OCI-M2 (cell line): Measurements from ENCODE around the gene CNRIP1.
"Not testable (repeated sequence)": the region's sequence is repeated elsewhere in the genome, so short reads cannot be mapped to it uniquely, and the experiment has no call there.

Source experiments
- DNase-seq: peaks from one replicate; lab custom pipeline; 2025; ENCODE audit not compliant: unreplicated experiment; lab: John Stamatoyannopoulos, UW

Gene CNRIP1

DNA sequence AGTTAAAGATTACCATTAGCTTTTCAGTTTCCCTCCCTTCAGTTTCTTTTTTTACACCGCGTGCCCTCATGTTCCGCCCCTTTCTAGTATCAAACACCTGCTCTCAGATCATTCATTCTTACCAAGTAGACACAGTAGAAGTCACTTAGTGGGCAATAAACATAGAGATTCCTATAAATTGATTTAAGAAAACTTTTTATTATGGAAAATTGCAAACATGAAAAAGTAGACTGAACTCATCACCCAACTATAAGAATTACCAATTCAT lies 21.2 kb upstream of the CNRIP1 start:
- DNase-seq = no peak

DNA sequence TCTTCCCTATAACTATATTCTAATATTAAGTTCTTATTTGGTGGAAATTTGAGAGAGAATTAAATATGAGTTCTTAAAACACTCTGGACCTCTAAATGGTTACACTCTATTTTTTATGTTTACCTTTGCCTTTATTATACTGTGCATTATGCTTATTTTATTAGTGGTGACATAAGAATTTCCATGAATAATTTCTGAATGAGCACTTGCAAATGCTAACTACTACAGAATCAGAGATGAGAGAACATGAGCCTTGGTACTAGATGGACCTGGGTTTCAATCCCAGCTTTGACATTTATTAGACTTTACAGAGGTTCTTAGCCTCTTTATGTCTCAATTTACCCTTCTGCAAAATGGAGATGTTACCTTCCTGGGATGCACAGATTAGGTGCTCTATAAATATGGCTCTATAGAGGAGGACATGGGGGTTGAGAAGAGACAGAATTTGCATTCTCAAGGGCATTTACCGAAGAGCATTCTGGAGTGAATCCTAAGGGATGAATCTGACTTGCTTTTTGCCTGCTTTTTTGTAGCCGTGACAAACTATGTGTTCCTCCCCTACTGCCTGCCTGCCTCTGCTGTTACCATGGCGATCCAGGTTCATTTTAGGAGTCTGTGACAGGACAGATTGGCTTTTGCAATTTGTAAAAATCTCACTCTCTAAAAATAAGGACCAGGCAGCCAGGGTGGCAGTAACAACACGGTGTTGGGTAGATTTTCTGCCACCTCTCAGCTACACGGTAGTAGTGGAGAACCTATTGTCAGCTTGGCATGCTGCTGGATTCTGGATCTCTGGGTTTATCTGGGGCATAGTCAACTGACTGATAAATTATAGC lies 20.7 kb upstream of the CNRIP1 start:
- DNase-seq = no peak

DNA sequence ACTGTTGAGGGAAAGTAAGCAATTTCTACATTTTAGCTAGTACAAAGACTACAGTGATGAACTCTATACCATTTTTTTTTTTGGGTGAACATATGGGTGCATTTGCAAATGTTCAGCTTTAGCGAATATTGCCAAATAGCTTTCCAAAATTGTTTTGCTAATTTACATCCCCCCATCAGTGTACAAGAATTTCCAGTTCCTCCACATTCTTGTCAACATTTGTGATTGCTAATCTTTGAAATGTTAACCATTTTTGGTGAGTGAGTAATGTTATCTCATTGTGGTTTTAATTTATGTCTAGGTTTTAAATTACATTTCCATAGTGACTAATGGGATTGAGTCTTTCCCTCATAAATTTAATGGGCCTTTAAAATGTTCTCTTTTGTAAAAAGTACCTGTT lies 16.4 kb upstream of the CNRIP1 start:
- no peak for DNase-seq

GRCh38 chr2:68333931-68334330 lies 14.2 kb upstream of the CNRIP1 start:
- DNase-seq = no peak

DNA sequence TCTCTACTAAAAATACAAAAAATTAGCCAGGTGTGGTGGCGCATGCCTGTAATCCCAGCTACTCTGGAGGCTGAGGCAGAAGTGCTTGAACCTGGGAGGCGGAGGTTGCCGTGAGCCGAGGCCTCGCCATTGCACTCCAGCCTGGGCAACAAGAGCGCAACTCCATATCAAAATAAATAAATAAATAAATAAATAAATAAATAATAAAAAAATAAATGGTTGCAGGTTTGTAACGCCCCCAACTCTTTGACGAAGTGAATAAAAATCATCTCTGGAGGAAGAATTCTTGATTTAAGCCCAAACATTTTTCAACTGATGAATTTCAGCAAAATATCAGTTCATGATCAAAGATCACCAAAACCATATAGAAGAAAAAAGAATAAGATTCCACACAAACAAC lies 13.3 kb upstream of the CNRIP1 start:
- DNase-seq = no peak

DNA sequence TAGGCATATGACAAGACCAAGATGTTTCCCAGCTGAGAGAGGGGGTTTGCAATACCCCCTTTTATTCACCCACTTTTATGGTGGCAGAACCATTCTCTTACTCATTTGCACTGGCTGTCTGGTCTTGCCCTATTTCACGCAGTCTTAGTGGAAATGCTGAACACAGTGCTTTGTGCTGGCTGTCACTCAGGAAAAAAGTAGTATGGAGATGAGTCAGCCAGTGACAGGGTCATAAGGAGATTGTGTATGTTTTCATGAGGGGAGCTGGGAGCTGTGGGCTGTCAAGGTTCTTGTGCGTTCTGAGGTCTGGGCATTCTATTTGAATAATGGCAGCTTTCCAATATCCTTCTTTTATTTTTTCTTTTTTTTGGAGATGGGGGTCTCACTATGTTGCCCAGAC lies 10.9 kb upstream of the CNRIP1 start:
- DNase-seq = no peak

GRCh38 chr2:68328901-68329300 lies 9.2 kb upstream of the CNRIP1 start:
- DNase-seq = no peak

DNA sequence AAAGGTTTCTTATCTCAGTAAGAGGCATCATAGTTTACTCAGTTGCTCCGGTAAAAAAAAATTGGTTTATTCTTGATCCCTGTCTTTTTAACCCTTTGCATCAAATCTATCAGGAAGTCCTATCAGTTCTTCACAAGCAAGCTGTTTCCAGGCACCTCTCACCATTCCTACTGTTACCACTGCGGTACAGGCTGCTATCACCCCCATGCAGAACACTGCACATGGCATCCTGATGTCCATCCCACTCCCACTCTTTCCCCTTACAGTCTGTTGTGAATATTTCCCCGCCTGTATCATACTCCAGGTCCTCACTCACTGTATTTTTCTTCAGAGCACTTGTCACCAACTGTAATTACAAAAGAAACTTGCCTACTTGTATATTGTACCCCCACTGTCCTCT lies 5.3 kb upstream of the CNRIP1 start:
- no peak for DNase-seq

DNA sequence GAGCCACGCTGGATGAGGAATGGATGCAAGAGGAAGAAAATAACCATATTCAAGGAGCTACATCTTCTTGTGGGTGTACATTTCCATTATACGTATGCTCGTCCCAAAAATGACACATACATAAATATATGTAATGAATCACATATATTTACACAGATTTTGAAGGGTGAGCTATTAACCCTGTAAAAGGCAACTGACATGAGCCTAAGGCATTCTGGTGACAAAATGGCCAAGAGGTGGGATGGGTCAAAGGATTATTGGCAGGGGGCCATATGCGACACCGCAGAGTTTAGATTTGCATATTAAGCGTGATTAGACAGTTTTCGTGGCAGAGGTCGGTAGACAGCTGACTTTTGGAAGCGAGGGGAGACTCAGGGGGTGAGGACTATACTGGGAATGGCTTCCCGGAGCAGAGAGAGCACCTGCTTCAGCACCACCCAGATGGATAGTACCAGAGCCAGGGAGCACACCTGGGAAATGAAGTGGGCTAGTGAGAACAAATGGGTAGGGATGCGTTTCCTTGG lies 431 bp upstream of the CNRIP1 start:
- no peak for DNase-seq

- no peak for DNase-seq
Observed at GRCh38 chr2:68318914-68319397, 793 bp downstream of the CNRIP1 start.

GRCh38 chr2:68317971-68318913 lies 1.5 kb downstream of the CNRIP1 start:
- DNase-seq = no peak

DNA sequence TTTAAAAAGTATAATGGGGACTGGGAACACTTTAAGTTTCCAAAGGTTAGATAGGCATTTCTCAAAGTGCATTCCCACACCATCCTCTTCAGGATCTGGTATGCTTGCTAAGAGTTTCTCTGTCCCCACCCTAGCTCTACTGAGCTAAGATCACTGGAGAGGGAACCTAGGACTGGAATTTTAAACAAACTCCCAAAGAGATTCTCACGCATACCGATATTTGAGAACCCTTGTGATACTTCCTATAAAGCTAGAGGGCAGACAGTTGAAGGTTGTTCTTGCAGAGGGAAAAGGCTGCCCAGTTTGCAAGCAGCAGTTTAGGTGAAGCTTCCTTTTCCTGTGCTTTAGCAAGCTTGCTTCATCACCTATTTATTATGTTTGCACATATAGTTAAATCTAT lies 3.6 kb downstream of the CNRIP1 start:
- no peak for DNase-seq

- no peak for DNase-seq
Observed at GRCh38 chr2:68311033-68311432, 8.7 kb downstream of the CNRIP1 start.

GRCh38 chr2:68309426-68309825 lies 10.3 kb downstream of the CNRIP1 start:
- DNase-seq = no peak

DNA sequence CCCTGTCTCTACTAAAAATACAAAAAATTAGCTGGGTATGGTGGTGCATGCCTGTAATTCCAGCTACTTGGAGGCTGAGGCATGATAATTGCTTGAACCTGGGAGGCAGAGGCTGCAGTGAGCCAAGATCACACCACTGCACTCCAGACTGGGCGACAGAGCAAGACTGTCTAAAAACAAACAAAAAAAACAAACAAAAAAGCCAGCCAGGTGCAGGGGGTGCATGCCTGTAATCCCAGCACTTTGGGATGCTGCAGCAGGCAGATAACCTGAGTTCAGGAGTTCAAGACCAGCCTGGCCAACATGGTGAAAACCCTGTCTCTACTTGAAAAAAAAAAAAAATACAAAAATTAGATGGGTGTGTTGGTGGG lies 15.9 kb downstream of the CNRIP1 start:
- not testable (repeated sequence) for DNase-seq

DNA sequence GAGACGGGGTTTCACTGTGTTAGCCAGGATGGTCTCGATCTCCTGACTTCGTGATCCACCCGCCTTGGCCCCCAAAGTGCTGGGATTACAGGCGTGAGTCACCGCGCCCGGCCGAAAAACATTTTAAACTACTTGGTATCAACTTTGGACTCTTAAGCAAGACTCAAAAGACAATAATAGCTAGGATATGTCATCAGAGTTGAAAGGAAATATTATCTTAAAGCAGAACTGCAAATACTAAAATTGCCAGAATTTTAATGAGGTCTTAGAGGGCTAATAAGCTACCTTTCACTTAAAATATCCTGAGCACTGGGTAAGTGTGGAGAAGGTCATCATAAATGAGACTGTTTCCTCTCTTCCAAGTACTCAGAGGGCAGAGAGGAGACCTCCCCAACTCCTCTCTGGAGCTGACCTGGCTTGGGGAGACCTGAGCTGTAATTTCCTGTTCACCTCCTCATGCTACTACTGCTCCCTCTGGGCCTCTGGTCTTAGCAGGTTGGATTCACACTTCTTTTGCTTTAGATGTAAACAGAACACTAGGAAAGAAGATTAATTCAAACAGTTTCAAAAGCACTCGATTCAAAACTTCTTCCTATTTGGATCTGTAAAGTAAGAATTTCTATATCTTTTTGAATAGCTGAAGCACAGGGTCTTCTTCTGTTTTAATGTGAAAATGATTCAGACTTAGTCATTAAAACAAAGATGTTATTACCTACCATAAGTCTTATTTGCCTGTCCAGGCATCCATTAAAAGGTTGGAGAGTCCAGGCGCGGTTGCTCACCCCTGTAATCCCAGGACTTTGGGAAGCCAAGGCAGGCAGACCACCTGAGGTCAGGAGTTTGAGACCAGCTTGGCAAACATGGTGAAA lies 16.5 kb downstream of the CNRIP1 start:
- DNase-seq = no peak

DNA sequence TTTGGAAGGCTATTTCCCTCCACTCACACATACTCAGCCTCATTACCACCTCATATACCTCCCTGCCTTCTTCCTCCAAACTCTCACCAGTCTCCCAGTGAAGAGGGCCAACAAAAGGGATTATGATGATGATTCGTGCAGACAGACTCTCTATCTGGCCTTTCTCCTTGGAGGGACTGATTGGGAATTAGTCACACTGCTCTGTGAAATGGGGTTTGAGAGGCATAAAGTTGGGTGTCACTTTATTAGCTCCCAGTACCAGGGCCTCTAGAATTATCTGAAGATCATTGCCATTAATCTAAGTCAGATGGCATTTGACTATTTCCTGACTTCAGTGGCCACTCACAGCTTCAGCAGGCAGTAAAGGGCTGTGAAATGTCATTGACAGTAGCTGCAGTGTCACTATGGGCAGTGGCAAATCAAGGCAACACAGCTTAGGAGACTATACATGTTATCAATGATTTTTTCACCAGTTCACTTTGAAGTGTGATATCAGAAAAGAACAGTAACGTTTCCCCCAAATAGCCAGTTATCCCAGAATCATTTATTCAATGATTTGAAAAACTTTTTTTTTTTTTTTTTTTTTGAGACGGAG lies 17.4 kb downstream of the CNRIP1 start:
- no peak for DNase-seq

DNA sequence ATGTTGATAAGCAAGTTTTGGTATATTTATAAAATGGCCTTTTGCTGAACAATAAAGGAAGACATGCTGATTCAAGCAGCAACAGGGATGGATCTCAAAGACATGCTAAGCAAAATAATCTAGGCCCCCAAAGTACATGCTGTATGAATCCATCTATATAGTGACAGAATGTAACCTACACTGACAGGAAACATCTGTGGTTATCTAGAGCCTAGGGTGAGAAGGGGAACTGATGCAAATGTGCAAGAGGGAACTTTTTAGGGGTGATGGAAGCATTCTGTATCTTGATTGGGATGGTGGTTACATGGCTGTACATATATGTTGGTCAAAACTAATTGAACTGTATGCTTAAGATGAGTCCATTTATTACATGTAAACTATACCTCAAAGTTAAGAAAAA lies 24.2 kb downstream of the CNRIP1 start:
- no peak for DNase-seq

DNA sequence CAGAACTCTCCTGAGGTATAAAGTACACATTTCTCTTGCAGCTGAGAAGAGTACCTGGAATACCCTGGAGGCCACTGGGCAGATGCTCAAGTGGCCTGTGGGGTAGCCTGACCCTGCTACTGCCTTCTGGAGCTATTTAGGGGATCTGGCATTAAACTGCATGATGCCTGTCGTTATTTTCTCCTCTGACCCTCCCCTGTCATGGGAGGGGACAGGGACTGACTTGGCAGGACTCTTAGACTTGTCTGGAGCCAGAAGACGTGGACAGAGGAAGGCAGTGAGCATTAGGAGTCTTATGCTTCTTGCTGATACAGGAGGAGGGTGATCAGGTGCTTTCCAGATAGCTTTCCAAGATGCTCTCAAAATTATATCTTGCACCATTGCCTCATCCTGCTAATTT lies 24.8 kb downstream of the CNRIP1 start:
- DNase-seq = no peak

DNA sequence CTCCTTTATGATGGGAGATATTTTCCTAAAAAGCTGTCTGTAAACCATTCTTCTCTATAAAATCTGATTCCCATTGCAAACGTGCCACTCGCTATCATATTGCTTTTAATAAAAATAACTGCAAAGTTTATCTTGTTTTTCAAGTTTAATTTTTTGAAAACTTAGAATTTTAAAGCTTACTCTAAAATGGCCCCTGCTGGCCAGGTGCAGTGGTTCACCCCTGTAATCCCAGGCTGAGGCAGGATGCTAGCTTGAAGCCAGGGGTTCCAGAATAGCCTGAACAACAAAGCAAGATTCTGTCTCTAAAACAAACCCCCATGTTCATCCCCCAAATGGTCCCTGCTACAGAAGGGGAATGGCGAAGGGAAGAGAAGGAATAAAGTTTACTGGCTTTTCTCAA lies 25.6 kb downstream of the CNRIP1 start:
- no peak for DNase-seq

DNA sequence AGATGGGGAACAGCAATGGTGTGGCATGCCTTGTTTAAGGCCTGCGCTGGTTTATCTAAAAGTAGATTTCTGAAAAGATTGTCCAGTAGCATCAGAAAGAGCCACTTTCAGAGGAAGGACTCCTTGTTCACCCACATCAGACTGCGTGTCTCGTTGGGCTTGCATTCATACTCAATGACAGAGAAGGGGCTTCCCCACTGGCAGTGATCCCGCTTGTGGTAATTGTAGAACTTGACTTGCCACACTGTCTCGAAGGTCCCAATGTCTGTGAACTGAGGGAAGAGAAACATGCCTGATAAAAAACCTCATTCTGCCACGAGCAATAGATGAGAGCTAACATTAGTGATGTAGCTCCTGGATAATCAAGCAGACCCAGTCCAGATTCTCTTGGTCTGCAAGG lies 26.0 kb downstream of the CNRIP1 start:
- no peak for DNase-seq
